ENCODE data around the gene MYO1F. TPM values are rescaled to one million over a fixed set of nuclear protein-coding genes. Genes with fewer than 3 reads are reported as not detected.
"Not testable (repeated sequence)": the region's sequence is repeated elsewhere in the genome, so short reads cannot be mapped to it uniquely, and the experiment has no call there.

MYO1F gene
- total RNA-seq, 2 donors from 2014 or later, result 270 to 305 TPM

DNA sequence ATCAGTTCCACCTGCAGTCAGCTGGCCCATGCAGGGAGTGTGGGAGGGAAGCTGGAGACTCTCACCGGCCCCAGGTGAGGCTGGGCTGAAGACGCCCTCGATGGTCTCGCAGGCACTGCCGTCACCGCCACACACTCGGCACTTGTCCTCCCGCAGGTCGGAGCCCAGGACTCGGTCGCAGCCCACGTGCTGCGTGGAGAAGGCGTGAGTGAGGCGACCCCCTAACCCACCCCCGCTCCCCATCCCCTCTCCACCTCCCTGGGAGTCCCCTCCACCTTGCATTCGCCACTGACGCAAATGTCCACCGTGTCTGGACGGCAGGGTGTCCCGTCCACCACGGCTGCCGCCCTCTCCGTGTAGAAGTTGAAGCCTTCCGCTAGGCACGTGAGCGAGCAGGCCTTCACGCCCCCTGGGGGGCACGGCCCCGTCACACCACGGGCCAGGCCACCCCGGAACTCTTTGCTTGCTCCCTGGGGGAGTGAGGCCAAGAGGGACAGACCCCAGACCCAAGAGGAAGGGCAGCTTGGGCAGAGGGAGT lies 12.0 kb upstream of the MYO1F start:
- Mint-ChIP-seq H3K4me3 (no peak overlapping the region), H3K27ac (no peak overlapping the region), H3K36me3 (ENCODE audit: low read depth) (peaks cover 2% of the 10 kb centered on the region), H3K4me1 (peaks cover 17% of the 10 kb centered on the region), H3K27me3 (no peaks in the 10 kb centered on the region)
- ATAC-seq, result no peak
- no peak for DNase-seq
- H3K9me3 ChIP-seq (ENCODE audit: control insufficient read depth, low read length, poor library complexity, severe bottlenecking), result no peaks in the 10 kb centered on the region

DNA sequence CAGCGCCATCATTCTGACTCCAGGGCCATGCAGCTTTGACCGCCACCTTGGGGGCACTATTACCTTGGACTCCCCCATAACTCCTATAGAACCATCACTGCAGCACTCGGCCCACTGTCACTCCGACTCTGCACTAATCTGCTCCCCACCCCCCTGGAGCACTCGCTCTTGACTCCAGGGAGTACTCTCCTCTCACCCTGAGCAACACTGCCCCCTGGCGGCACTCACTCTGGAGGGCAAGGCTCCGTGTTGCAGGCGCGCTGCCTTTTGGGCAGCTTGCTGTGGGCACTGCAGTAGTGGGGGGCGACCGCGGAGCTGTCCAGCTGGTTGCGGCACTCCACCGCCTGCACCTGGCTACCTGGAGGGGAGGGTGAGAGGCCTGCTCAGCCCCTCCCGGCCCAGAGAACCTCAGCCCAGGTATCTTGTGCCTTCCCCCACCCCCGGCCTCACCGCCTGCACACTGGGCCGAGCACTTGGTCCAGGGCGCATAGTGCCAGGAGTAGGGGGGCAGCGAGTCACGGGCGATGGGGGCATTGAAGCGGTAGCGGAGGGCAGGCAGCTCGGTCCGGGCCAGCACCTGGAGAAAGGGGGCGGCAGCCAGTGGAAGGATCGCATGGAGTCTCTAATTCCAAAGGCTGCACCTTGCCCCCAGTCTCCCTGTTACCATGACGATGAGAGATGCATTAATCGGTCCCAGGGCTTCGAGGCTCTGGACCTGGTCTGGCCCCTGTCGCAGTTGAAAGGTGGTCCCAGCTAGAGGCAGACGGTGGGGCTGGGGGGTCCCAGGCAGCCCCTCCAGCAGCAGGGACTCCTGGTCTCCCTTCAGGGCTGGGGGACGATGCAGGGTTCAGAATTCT lies 8.9 kb upstream of the MYO1F start:
- peak; percentile 71 for ATAC-seq
- Mint-ChIP-seq H3K27me3 (no peaks in the 10 kb centered on the region), H3K4me1 (peaks cover 7% of the 10 kb centered on the region), H3K4me3 (no peak overlapping the region), H3K27ac (no peak overlapping the region), H3K36me3 (ENCODE audit: low read depth) (peaks cover 2% of the 10 kb centered on the region)
- H3K9me3 ChIP-seq (ENCODE audit: control insufficient read depth, low read length, poor library complexity, severe bottlenecking), result no peaks in the 10 kb centered on the region
- DNase-seq, result peak; percentile 45 to 67 (median 59)

DNA sequence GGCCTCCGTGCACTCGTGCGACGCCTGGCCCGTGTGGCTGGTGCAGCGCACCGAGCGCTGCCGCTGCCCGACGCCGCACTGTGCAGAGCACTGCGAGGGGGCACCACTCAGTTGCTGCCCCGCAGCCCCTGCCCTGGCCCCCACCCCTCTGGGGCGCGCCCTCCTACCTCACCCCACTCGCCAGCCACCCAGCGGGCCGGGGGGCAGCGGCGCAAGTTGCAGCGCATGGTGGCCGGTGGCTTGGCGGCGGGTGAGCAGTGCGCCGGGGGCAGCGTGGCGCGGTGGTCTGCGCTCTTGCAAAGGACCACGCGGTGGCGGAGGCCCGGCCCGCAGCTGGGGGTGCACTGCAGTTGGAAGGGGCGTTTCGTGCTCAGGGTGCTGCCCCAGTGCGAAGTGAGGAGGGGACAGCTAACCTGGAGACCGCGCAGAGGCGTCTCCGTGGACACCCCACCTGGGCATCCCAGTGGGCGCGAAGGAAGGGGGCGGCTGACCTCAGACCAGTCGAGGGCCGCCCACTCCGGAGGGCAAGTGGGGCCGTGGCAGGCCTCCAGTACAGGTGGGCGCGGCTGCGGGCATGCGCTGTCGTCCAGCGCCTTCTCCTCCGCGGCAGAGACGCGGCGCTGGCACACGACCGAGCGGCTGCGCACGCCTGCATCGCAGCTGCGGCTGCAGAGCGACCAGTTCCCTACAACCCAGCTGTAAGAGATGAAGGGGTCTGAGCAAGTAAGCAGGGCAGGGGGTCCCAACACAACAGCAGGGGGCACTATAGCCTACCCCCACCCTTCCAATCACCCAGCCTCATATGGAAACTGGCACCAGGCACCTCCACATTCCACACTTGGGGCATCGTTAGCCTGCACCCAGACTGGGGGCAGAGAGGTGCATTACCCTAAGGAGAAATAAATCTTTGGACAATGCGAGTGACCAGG lies 8.0 kb upstream of the MYO1F start:
- Mint-ChIP-seq H3K27ac (no peak overlapping the region), H3K4me1 (peaks cover 7% of the 10 kb centered on the region), H3K27me3 (no peaks in the 10 kb centered on the region), H3K4me3 (no peak overlapping the region), H3K36me3 (ENCODE audit: low read depth) (peaks cover 2% of the 10 kb centered on the region)
- ATAC-seq, result no peak
- no peaks in the 10 kb centered on the region for H3K9me3 ChIP-seq (ENCODE audit: control insufficient read depth, low read length, poor library complexity, severe bottlenecking)
- DNase-seq, result no peak

DNA sequence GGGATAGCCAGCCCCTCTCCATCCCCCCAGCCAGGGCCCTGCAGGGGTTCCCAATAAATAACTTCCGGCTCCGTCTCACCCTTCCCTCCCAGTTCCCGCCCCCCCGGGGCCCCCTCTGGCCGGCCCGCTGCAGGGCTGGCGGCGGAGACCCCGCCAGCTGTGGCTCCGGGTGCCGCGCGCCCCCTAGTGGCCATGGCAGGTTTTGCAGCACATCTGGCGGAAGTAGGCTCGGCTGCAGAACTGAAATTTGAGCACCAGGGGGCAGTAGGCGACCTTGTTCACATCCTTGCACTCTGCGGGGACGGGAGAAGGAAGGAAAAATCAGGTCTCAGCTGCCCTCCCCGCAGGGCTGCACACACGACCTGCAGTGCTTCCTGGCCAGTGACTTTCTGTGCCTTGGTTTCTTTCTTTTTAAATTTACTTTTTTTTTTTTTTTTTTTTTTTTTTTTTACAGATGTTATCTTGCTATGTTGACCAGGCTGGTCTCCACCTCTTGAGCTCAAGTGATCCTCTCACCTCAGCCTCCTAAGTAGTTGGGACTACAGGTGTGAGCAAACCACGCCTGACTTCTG lies 3.6 kb upstream of the MYO1F start:
- Mint-ChIP-seq H3K4me3 (no peak overlapping the region), H3K27ac (no peak overlapping the region), H3K4me1 (peaks cover 23% of the 10 kb centered on the region), H3K36me3 (ENCODE audit: low read depth) (peaks cover 6% of the 10 kb centered on the region), H3K27me3 (no peaks in the 10 kb centered on the region)
- peak; percentile 71 for ATAC-seq
- no peaks in the 10 kb centered on the region for H3K9me3 ChIP-seq (ENCODE audit: control insufficient read depth, low read length, poor library complexity, severe bottlenecking)
- peak; percentile 75 to 83 (median 76) for DNase-seq

DNA sequence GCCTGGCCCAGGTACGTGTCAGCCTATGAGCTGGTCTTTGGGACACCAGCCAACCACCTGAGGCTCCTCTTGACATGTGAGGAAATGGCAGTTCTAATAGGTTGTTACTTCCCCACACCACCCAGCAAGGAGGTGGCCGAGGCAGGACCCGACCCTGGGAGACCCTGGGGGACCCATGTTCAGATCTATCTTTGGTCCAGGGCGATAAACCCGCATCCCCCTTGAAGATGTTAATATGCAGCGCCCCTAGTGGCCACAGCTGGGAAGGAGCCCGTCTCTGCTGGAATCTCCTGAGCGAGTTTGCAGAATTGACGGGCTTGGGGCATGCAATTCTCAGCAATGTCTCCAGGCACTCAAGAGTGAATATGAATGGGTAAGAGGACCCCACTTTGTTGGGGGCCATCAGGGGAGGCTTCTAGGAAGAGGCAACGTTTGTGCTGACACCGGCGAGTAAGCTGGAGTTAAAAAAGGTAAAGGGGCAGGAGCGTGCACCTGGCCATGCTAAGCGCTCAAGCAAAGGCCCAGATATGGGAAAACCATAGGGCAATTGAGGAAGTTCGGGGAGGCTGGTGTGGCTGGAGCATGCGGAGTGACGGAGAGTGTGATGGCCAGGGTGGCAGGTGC lies 1.5 kb upstream of the MYO1F start:
- no peaks in the 10 kb centered on the region for H3K27me3 Mint-ChIP-seq
- ATAC-seq (peak; percentile 53), DNase-seq (peak; percentile 69 to 82 (median 69))
- peaks cover 10% of the 10 kb centered on the region for H3K36me3 Mint-ChIP-seq (ENCODE audit: low read depth)
- peaks cover 40% of the 10 kb centered on the region for H3K4me1 Mint-ChIP-seq
- H3K9me3 ChIP-seq (ENCODE audit: control insufficient read depth, low read length, poor library complexity, severe bottlenecking), result no peaks in the 10 kb centered on the region
- peak overlapping the region; percentile 89 for H3K4me3 Mint-ChIP-seq
- peak overlapping the region; percentile 85 for H3K27ac Mint-ChIP-seq

DNA sequence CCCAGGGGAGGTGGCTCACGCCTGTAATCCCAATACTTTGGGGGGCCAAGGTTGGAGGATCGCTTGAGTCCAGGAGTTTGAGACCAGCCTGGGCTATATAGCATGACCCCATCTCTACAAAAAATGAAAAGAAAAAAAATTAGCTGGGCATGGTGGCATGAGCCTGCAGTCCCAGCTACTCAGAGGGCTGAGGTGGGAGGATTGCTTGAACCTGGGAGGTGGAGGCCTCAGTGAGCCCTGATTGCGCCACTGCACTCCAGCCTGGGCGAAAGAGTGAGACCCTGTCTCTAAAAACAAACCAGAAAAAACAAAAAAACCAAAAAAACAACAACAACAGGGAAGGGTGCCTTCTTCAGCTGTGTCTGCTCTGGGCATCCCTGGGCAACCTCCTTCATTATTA lies 499 bp upstream of the MYO1F start:
- peaks cover 46% of the 10 kb centered on the region for H3K4me1 Mint-ChIP-seq
- H3K9me3 ChIP-seq (ENCODE audit: control insufficient read depth, low read length, poor library complexity, severe bottlenecking), result no peaks in the 10 kb centered on the region
- H3K27ac Mint-ChIP-seq, result peak overlapping the region; percentile 97
- no peaks in the 10 kb centered on the region for H3K27me3 Mint-ChIP-seq
- ATAC-seq, result no peak
- H3K36me3 Mint-ChIP-seq (ENCODE audit: low read depth), result peaks cover 11% of the 10 kb centered on the region
- no peak for DNase-seq
- H3K4me3 Mint-ChIP-seq, result peak overlapping the region; percentile 99

DNA sequence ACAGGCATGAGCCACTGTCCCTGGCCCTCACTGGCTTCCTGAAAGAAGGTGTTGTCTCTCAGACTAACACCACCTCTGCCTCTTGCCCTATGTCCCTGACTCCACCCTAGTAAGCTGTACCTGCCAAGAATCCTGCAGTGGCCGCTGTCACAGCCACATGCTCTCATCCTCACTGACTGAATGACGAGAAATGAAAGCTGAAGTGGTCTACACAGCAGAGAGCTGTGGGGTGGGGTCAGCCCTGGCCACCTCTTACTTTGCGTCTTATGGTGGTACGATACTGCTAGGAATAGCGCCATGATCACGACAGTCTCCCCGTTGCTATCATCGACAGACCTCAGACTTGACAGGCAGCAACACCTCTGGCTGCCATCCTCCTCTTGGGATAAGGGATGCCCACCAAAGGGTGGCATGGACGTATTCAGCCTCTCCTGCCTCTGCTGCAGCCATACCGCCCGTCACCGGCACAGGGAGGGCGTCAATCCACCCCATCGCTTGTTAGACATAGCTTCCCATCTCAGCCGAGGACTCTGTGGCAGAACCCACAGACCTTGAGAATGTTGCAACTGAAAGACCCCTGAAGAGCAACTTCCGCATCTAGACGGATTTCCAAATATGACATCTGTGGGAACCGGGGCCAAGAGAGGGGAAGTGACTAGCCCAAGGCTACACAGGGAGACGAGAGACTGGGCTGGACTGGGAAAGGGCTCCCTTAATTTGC lies 809 bp downstream of the MYO1F start:
- H3K9me3 ChIP-seq (ENCODE audit: control insufficient read depth, low read length, poor library complexity, severe bottlenecking), result no peaks in the 10 kb centered on the region
- Mint-ChIP-seq H3K27me3 (no peaks in the 10 kb centered on the region), H3K36me3 (ENCODE audit: low read depth) (peaks cover 11% of the 10 kb centered on the region), H3K4me3 (peak overlapping the region; percentile 99), H3K27ac (peak overlapping the region; percentile 97), H3K4me1 (peaks cover 54% of the 10 kb centered on the region)
- ATAC-seq (peak; percentile 38), DNase-seq (no peak)

DNA sequence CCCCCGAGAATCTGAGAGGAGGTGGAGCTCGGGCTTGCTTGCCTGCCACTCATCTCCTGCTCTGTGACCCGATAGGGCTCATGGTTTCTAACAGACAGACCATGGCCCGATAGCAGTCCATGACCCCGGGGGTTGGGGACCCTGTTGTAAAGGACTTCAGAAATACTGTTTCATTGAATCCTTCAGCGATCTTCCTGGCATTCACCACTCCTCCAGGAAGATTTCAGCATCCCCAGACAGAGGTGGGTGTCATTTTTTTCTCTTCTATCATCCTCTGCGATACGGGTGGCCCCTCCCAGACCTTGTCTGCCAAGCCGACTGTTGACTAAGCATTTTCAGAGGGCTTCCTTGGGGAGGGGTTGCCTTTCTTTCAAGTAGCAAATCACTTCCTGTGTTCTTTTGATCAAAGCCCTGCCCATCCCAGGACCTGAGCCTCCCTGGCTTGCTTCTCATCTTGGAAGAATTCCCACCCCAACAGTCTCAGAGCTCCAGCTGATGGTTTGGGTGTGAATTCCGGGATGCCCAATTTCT lies 1.7 kb downstream of the MYO1F start:
- DNase-seq (peak in 2 of 3 donors; percentile 17 to 39), ATAC-seq (peak; percentile 56)
- H3K36me3 Mint-ChIP-seq (ENCODE audit: low read depth), result peaks cover 11% of the 10 kb centered on the region
- no peaks in the 10 kb centered on the region for H3K27me3 Mint-ChIP-seq
- H3K27ac Mint-ChIP-seq, result peak overlapping the region; percentile 97
- peaks cover 60% of the 10 kb centered on the region for H3K4me1 Mint-ChIP-seq
- H3K9me3 ChIP-seq (ENCODE audit: control insufficient read depth, low read length, poor library complexity, severe bottlenecking), result no peaks in the 10 kb centered on the region
- H3K4me3 Mint-ChIP-seq, result peak overlapping the region; percentile 99

DNA sequence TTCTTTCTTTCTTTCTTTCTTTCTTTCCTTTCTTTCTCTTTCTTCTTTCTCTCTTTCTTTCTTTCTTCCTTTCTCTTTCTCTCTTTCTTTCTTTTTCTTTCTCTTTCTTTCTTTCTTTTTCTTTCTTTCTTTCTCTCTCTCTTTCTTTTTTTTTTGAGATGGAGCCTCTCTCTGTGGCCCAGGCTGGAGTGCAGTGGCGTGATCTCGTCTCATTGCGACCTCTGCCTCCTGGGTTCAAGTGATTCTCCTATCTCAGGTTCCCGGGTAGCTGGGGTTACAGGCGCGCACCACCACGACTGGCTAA lies 2.7 kb downstream of the MYO1F start:
- H3K27ac Mint-ChIP-seq, result peak overlapping the region; percentile 97
- H3K9me3 ChIP-seq (ENCODE audit: control insufficient read depth, low read length, poor library complexity, severe bottlenecking); H3K27me3 Mint-ChIP-seq; DNase-seq; ATAC-seq: not testable (repeated sequence)
- H3K36me3 Mint-ChIP-seq (ENCODE audit: low read depth), result peaks cover 11% of the 10 kb centered on the region
- peaks cover 62% of the 10 kb centered on the region for H3K4me1 Mint-ChIP-seq
- H3K4me3 Mint-ChIP-seq, result peak overlapping the region; percentile 99

DNA sequence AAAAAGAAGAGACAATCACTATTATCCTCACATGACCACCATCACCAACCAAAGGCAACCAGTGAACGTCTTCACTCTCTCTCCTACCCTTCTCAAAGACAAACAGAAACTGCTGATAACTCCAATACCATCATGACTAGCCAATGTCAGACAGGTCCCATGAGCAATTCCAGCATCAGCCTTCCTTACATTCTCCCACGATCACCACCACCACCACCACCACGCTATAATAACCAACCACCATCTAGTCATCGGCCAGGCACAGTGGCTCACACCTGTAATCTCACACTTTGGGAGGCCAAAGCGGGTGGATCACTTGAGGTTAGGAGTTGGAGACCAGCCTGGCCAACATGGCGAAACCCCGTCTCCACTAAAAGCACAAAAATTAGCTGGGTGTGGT lies 3.9 kb downstream of the MYO1F start:
- no peaks in the 10 kb centered on the region for H3K9me3 ChIP-seq (ENCODE audit: control insufficient read depth, low read length, poor library complexity, severe bottlenecking)

DNA sequence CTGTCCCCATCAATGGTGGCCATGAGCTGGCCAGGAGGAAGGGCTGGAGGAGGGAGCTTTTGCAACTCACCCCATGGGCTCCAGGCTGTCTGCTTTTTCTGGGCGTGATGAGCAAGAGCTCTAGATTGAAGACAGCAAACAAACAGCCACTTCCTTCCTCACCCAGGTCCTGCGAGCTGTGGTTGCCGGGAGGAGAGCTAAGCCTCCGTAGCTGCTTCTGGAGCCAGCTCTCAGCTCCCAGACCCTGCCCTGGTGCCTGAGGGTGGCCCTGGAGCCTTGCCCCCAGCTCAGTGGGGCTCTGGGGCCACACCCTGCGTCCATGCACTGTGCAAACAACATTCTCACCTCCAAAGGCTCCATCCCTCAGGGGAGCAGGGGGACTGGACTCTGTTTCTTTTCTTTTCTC lies 6.2 kb downstream of the MYO1F start:
- peak overlapping the region; percentile 97 for H3K27ac Mint-ChIP-seq
- H3K9me3 ChIP-seq (ENCODE audit: control insufficient read depth, low read length, poor library complexity, severe bottlenecking), result no peaks in the 10 kb centered on the region
- peak; percentile 66 for ATAC-seq
- peaks cover 5% of the 10 kb centered on the region for H3K36me3 Mint-ChIP-seq (ENCODE audit: low read depth)
- peaks cover 59% of the 10 kb centered on the region for H3K4me1 Mint-ChIP-seq
- DNase-seq, result peak; percentile 17 to 44 (median 43)
- peak overlapping the region; percentile 99 for H3K4me3 Mint-ChIP-seq
- H3K27me3 Mint-ChIP-seq, result no peaks in the 10 kb centered on the region

More for the DNA sequence above, 3.9 kb downstream of the MYO1F start:
- Mint-ChIP-seq H3K4me1 (peaks cover 62% of the 10 kb centered on the region), H3K36me3 (ENCODE audit: low read depth) (peaks cover 11% of the 10 kb centered on the region), H3K27me3 (no peaks in the 10 kb centered on the region), H3K4me3 (peak overlapping the region; percentile 99), H3K27ac (peak overlapping the region; percentile 97)
- DNase-seq (no peak), ATAC-seq (no peak)

Data from T-helper 17 cell (primary cell).